IMR-90 (cell line): ENCODE results near the gene GCNA. TPM values are rescaled to one million over a fixed set of nuclear protein-coding genes. Genes with fewer than 3 reads are reported as not detected.

ENCODE experiments used
- ATAC-seq: fragments of 200-7000 bp; cut with Tn5 transposase; 2 replicates; pipeline ENCODE4 v1.9.1; 2020; ENCODE audit warnings: low read depth, mild to moderate bottlenecking, moderate library complexity
- BruUV-seq: library from RNA; stranded (reverse); fragments of 400-500 nt; replicated peaks from 2 replicates; lab custom pipeline; 2021; lab: Mats Ljungman, UMichigan
- CTCF ChIA-PET: fragments of 300-600 bp; formaldehyde crosslinking; extraction: SDS; loops from one replicate; lab custom pipeline; 2021; ENCODE audit warnings: antibody characterized with exemption; lab: Yijun Ruan, JAX
- POLR2A ChIA-PET: fragments of 300-600 bp; sonication (Branson Sonifier 250); formaldehyde crosslinking; loops from one replicate; lab custom pipeline; 2022; ENCODE audit warnings: antibody characterized with exemption; ENCODE audit not compliant: unreplicated experiment; lab: Charles Lee
- DNase-seq: peaks from one replicate; pipeline ENCODE4 v3.0.0; 2013
- H2AFZ ChIP-seq: replicated peaks from 2 replicates; pipeline ENCODE3; 2013; ENCODE audit warnings: low read length, mild to moderate bottlenecking; ENCODE audit not compliant: poor library complexity
- H2AK5ac ChIP-seq: 2 replicates; pipeline ENCODE4 v1.6.1; 2013; ENCODE audit warnings: low read depth, low read length, inconsistent platforms
- H2AK9ac ChIP-seq: replicated peaks from 2 replicates; pipeline ENCODE3; 2013; ENCODE audit warnings: mild to moderate bottlenecking, low read depth, low read length, moderate library complexity; ENCODE audit not compliant: poor library complexity
- H2BK120ac ChIP-seq: 2 replicates; pipeline ENCODE4 v1.6.1; 2013; ENCODE audit warnings: low read depth, low read length, inconsistent platforms
- H2BK15ac ChIP-seq: 3 replicates; pipeline ENCODE4 v1.6.1; 2013; ENCODE audit warnings: low read depth, low read length, inconsistent platforms
- H2BK20ac ChIP-seq: 2 replicates; pipeline ENCODE4 v1.6.1; 2013; ENCODE audit warnings: low read depth, mild to moderate bottlenecking, inconsistent platforms, low read length, moderate library complexity
- H2BK5ac ChIP-seq: 2 replicates; pipeline ENCODE4 v1.6.1; 2013; ENCODE audit warnings: mild to moderate bottlenecking, low read depth, low read length, inconsistent platforms; ENCODE audit not compliant: poor library complexity, severe bottlenecking
- H3K14ac ChIP-seq: replicated peaks from 2 replicates; pipeline ENCODE4 v1.6.1; 2013; ENCODE audit warnings: low read depth, low read length, inconsistent platforms
- H3K18ac ChIP-seq: 2 replicates; pipeline ENCODE4 v1.6.1; 2013; ENCODE audit warnings: low read depth, low read length, control low read depth
- H3K23ac ChIP-seq: 2 replicates; pipeline ENCODE4 v1.6.1; 2013; ENCODE audit warnings: low read depth, low read length, inconsistent platforms
- H3K27ac ChIP-seq: 2 replicates; pipeline ENCODE4 v1.5.1; 2013; ENCODE audit warnings: mild to moderate bottlenecking, control low read depth, low read length; ENCODE audit not compliant: insufficient read depth
- H3K27me3 ChIP-seq: 2 replicates; pipeline ENCODE4 v1.6.1; 2013; ENCODE audit warnings: low read length; ENCODE audit not compliant: control insufficient read depth, insufficient read depth
- H3K36me3 ChIP-seq: 2 replicates; pipeline ENCODE4 v1.6.1; 2013; ENCODE audit warnings: low read length, mixed read lengths; ENCODE audit not compliant: control insufficient read depth, insufficient read depth
- H3K4ac ChIP-seq: 2 replicates; pipeline ENCODE4 v1.6.1; 2013; ENCODE audit warnings: low read depth, low read length, inconsistent platforms
- H3K4me1 ChIP-seq: 2 replicates; pipeline ENCODE4 v1.6.1; 2013; ENCODE audit warnings: low read length, mixed read lengths; ENCODE audit not compliant: control insufficient read depth, insufficient read depth
- H3K4me2 ChIP-seq: 2 replicates; pipeline ENCODE4 v1.6.1; 2013; ENCODE audit warnings: low read depth, mild to moderate bottlenecking, control low read depth, low read length, moderate library complexity
- H3K4me3 ChIP-seq: 2 replicates; pipeline ENCODE4 v1.5.1; 2013; ENCODE audit warnings: low read depth, mild to moderate bottlenecking, control low read depth, low read length, moderate library complexity; ENCODE audit not compliant: insufficient read depth
- H3K56ac ChIP-seq: 2 replicates; pipeline ENCODE4 v1.6.1; 2013; ENCODE audit warnings: low read length, inconsistent platforms; ENCODE audit not compliant: insufficient read depth; ENCODE audit errors: extremely low read depth
- H3K79me1 ChIP-seq, 2 experiments: 2 replicates each; pipeline ENCODE4 v1.6.1; 2013; ENCODE audit warnings: low read length in 2 of 2, inconsistent platforms in 1 of 2, low read depth in 1 of 2
- H3K9ac ChIP-seq: 2 replicates; pipeline ENCODE4 v1.6.1; 2013; ENCODE audit warnings: low read depth, low read length, control low read depth
- H3K9me1 ChIP-seq: 2 replicates; pipeline ENCODE4 v1.6.1; 2013; ENCODE audit warnings: low read length, inconsistent platforms; ENCODE audit not compliant: insufficient read depth
- H3K9me3 ChIP-seq: 2 replicates; pipeline ENCODE4 v1.6.1; 2013; ENCODE audit warnings: low read length; ENCODE audit not compliant: control insufficient read depth, insufficient read depth
- H4K20me1 ChIP-seq: 2 replicates; pipeline ENCODE4 v1.6.1; 2013; ENCODE audit warnings: low read length, inconsistent platforms; ENCODE audit not compliant: insufficient read depth
- H4K5ac ChIP-seq: 2 replicates; pipeline ENCODE4 v1.6.1; 2013; ENCODE audit warnings: mild to moderate bottlenecking, low read depth, low read length, control low read depth
- H4K8ac ChIP-seq, 2 experiments: 2 replicates each; pipeline ENCODE4 v1.6.1; 2013; ENCODE audit warnings: low read depth in 2 of 2, low read length in 2 of 2, control low read depth in 1 of 2, inconsistent platforms in 1 of 2
- H4K91ac ChIP-seq: 2 replicates; pipeline ENCODE4 v1.6.1; 2013; ENCODE audit warnings: low read depth, low read length, inconsistent platforms; ENCODE audit not compliant: insufficient read depth
- BHLHE40 ChIP-seq: fragments of 150-350 bp; IDR thresholded peaks from 2 replicates; pipeline ENCODE4 v1.6.1; 2016; ENCODE audit warnings: mild to moderate bottlenecking, low read depth, low read length
- CEBPB ChIP-seq: IDR thresholded peaks from 2 replicates; pipeline ENCODE4 v1.6.1; 2012; ENCODE audit warnings: low read depth, low read length, improper control_type of control experiment
- CHD1 ChIP-seq: IDR thresholded peaks from 2 replicates; pipeline ENCODE4 v1.6.1; 2012; ENCODE audit warnings: low read depth, low read length, improper control_type of control experiment
- CTCF ChIP-seq: conservative IDR thresholded peaks from 2 replicates; pipeline ENCODE4 v1.5.1; 2012; ENCODE audit warnings: mild to moderate bottlenecking, low read depth, low read length, improper control_type of control experiment
- ELK1 ChIP-seq: fragments of 150-350 bp; IDR thresholded peaks from 2 replicates; pipeline ENCODE4 v1.6.1; 2016; ENCODE audit warnings: low read depth, mild to moderate bottlenecking, low read length, moderate library complexity, borderline replicate concordance
- FOS ChIP-seq: fragments of 150-350 bp; IDR thresholded peaks from 2 replicates; pipeline ENCODE4 v1.6.1; 2016; ENCODE audit warnings: low read depth, low read length
- MAFK ChIP-seq: IDR thresholded peaks from 2 replicates; pipeline ENCODE4 v1.6.1; 2012; ENCODE audit warnings: low read depth, low read length, improper control_type of control experiment
- MAZ ChIP-seq: IDR thresholded peaks from 2 replicates; pipeline ENCODE4 v1.6.1; 2012; ENCODE audit warnings: low read depth, mild to moderate bottlenecking, low read length, improper control_type of control experiment, moderate library complexity, borderline replicate concordance
- MXI1 ChIP-seq: IDR thresholded peaks from 2 replicates; pipeline ENCODE4 v1.6.1; 2012; ENCODE audit warnings: low read depth, mild to moderate bottlenecking, low read length, moderate library complexity, borderline replicate concordance
- NFE2L2 ChIP-seq: fragments of 150-350 bp; IDR thresholded peaks from 2 replicates; pipeline ENCODE4 v1.6.1; 2016; ENCODE audit warnings: low read depth, mild to moderate bottlenecking, low read length
- POLR2A ChIP-seq: IDR thresholded peaks from 2 replicates; pipeline ENCODE4 v1.6.1; 2012; ENCODE audit warnings: mild to moderate bottlenecking, low read depth, low read length
- RAD21 ChIP-seq: IDR thresholded peaks from 2 replicates; pipeline ENCODE4 v1.6.1; 2012; ENCODE audit warnings: low read length, improper control_type of control experiment
- RCOR1 ChIP-seq: IDR thresholded peaks from 2 replicates; pipeline ENCODE4 v1.6.1; 2012; ENCODE audit warnings: mild to moderate bottlenecking, low read length, improper control_type of control experiment; ENCODE audit not compliant: insufficient replicate concordance
- RFX5 ChIP-seq: IDR thresholded peaks from 2 replicates; pipeline ENCODE4 v1.8.0; 2012; ENCODE audit warnings: low read depth, mild to moderate bottlenecking, low read length, moderate library complexity
- SMC3 ChIP-seq: fragments of 150-350 bp; IDR thresholded peaks from 2 replicates; pipeline ENCODE4 v1.6.1; 2016; ENCODE audit warnings: low read depth, mild to moderate bottlenecking, antibody characterized with exemption, low read length, moderate library complexity
- USF2 ChIP-seq: fragments of 150-350 bp; IDR thresholded peaks from 2 replicates; pipeline ENCODE4 v1.6.1; 2017; ENCODE audit warnings: mild to moderate bottlenecking, antibody characterized with exemption, low read length, low read depth
- WGBS, 2 experiments: methylation state at CpG; one replicate each; pipeline versions ENCODE4 v1.1.5 to v1.1.7; 2013; ENCODE audit warnings: missing lambda C conversion rate in 2 of 2; ENCODE audit not compliant: insufficient read length in 1 of 2; ENCODE audit errors: extremely low coverage in 2 of 2; 5-methylcytosine and 5-hydroxymethylcytosine counted together
- dilution Hi-C: fragments of 300-500 bp; cut with HindIII; formaldehyde crosslinking; loops from one replicate; pipeline ENCODE4 v1.14.3; 2018; ENCODE audit warnings: low sequenced_read_pairs; ENCODE audit not compliant: unreplicated experiment
- in situ Hi-C: fragments of 300-500 bp; cut with MboI; formaldehyde crosslinking; loops from 3 replicates; pipeline ENCODE4 v1.14.3; 2019; ENCODE audit warnings: low sequenced_read_pairs, inconsistent platforms, mixed read lengths
- intact Hi-C: fragments of 100-400 bp; cut with micrococcal nuclease; formaldehyde crosslinking; loops from 2 replicates; pipeline ENCODE4 v1.10.0; 2022
- polyA plus RNA-seq, 3 experiments: library from polyadenylated mRNA; depleted of rRNA; stranded (reverse); fragments of >200 nt; gene quantifications; 2 replicates each; pipeline ENCODE4 v1.2.3, GENCODE V29; 2012; ENCODE audit warnings: low replicate concordance in 1 of 3
- total RNA-seq: library from RNA; depleted of rRNA; stranded (reverse); fragments of >200 nt; gene quantifications from 2 replicates; pipeline ENCODE4 v1.2.3, GENCODE V29; 2012

GCNA gene
- total and polyA plus RNA-seq, 2 of the 4 experiments (the other 2 are of a cell fraction): 0.90 to 1.3 TPM

- Histone ChIP-seq H4K91ac (no peak overlapping the region), H3K14ac (no peak overlapping the region), H2AK5ac (no peak overlapping the region), H2BK15ac (no peak overlapping the region), H3K9me1 (peaks cover 4% of the 10 kb centered on the region; the same call in 1 of the 2 replicates), H3K9me3 (no peaks in the 10 kb centered on the region; the same call in 1 of the 2 replicates), H3K4me3 (no peak overlapping the region), H4K8ac (no peak overlapping the region), H4K5ac (no peak overlapping the region), H2BK20ac (no peak overlapping the region), H2AFZ (no peak overlapping the region), H3K4ac (no peak overlapping the region), H3K36me3 (peaks cover 15% of the 10 kb centered on the region), H3K4me1 (no peaks in the 10 kb centered on the region; the same call in 1 of the 2 replicates), H3K79me1 (peaks cover 17 to 38% of the 10 kb centered on the region in 2 experiments; a peak in 3 of 4 replicates), H3K27me3 (no peaks in the 10 kb centered on the region), H3K56ac (no peak overlapping the region), H3K9ac (no peak overlapping the region), H3K18ac (peak overlapping the region; percentile 23; the same call in 1 of the 2 replicates), H3K4me2 (peak overlapping the region; percentile 61; the same call in 1 of the 2 replicates), H3K27ac (no peak overlapping the region), H3K23ac (no peak overlapping the region), H2BK120ac (no peak overlapping the region), H2BK5ac (peak overlapping the region; percentile 23), H2AK9ac (no peak overlapping the region), H4K20me1 (peaks cover 64% of the 10 kb centered on the region)
- ChIA-PET POLR2A (no interaction called here), CTCF (no interaction called here)
- no peak for ATAC-seq
- no TSS peak for BruUV-seq
- intact Hi-C loops: loop anchor here (1.0 kb wide), 1 partner anchor 9 kb away; no protein-coding TSS in a partner anchor
- no peak for DNase-seq
- TF ChIP-seq FOS (no peak), CHD1 (no peak), CEBPB (no peak), BHLHE40 (no peak), RAD21 (no peak), NFE2L2 (no peak), MAFK (no peak), MXI1 (no peak), POLR2A (no peak), RCOR1 (no peak), RFX5 (no peak), ELK1 (no peak), USF2 (no peak), MAZ (no peak), SMC3 (no peak), CTCF (no peak)
- in situ Hi-C loops: no loop called here
- dilution Hi-C loops: no loop called here
- no CpG with 5 or more reads among the region's 2 CpGs for WGBS, 2 experiments
Observed at GRCh38 chrX:71542825-71543224, 35.4 kb upstream of the GCNA start.
